HG02623 (cell line): Measurements from ENCODE around the gene ARL8A.

Source experiments
- ATAC-seq: cut with Tn5 transposase; IDR thresholded peaks from one replicate; pipeline ENCODE4 v1.9.1; 2021; ENCODE audit warnings: moderate library complexity; ENCODE audit not compliant: unreplicated experiment

Gene ARL8A

DNA sequence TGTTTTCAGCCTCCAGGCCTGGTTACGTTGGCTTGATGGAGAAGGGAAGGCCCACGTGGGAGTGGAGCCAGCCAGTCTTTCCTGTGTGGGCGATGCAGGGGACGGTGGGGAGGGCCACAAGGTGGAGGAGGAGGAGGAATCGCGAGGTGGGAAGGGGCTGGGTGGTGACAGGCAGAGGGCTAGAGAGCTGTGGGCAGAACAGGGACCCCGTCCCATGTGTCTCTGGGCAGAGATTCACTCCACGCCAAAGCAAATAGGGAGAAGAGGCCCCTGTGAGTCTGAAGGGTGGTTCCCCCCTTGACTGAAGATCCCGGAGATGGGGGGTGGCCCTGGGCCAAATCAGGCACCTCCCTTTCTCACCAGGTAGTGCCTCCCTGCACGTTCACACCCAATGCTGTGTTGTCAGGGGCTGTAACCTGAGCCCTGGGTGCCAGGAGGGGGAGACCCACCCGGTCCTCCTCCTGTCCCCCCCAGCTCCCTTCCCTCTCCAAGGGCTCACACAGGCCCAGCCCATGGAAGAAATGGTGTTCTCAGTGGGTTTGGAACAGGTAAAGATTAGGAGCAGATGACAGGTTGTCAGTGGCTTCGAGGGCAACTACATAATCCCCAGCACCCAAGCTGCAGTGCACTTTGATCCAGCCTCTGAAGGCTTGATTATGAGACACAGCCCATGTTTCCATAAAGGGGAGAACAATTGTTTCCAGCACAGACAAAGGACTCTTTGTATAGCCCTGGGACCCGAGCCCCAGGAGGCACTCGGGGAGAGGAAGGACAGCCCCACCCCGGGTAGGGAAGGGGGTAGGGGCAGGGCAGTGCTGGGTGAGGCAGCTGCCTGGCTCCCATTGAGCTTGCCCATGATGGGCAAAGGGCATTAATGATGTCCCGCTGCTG is 59.5 kb downstream of the ARL8A start:
- ATAC-seq, result no peak
